Retinal pigment epithelial cell (primary cell): ENCODE measurements around the gene TBXAS1.

Experiments used
- DNase-seq: peaks from one replicate; pipeline ENCODE4 v3.0.0-alpha.2; 2010; ENCODE audit warnings: low read depth
- H3K4me3 ChIP-seq: 2 replicates; pipeline ENCODE4 v1.5.1; 2011; ENCODE audit warnings: mild to moderate bottlenecking, low read length, control low read depth, moderate library complexity
- CTCF ChIP-seq: conservative IDR thresholded peaks from 2 replicates; pipeline ENCODE4 v1.5.1; 2011; ENCODE audit warnings: low read depth, low read length, control low read depth, inconsistent platforms

Gene TBXAS1

GRCh38 chr7:139993592-139993991 is 164.5 kb downstream of the TBXAS1 start:
- TF ChIP-seq CTCF: no peak
- no peak for DNase-seq

GRCh38 chr7:139994356-139994755 is 165.3 kb downstream of the TBXAS1 start:
- no peak for TF ChIP-seq CTCF

More at GRCh38 chr7:139993592-139993991, 164.5 kb downstream of the TBXAS1 start:
- no peak overlapping the region for H3K4me3 ChIP-seq

GRCh38 chr7:139995017-139995915 is 166.2 kb downstream of the TBXAS1 start:
- peak; percentile 15 for DNase-seq

More at GRCh38 chr7:139994356-139994755, 165.3 kb downstream of the TBXAS1 start:
- H3K4me3 ChIP-seq: no peak overlapping the region
- DNase-seq: no peak

GRCh38 chr7:139998572-139998971 is 169.5 kb downstream of the TBXAS1 start:
- TF ChIP-seq CTCF: no peak
- DNase-seq: no peak
- H3K4me3 ChIP-seq: no peak overlapping the region

More at GRCh38 chr7:139995017-139995915, 166.2 kb downstream of the TBXAS1 start:
- peak; percentile 14 for TF ChIP-seq CTCF
- H3K4me3 ChIP-seq: no peak overlapping the region

GRCh38 chr7:139999516-139999915 is 170.5 kb downstream of the TBXAS1 start:
- TF ChIP-seq CTCF: no peak
- H3K4me3 ChIP-seq: no peak overlapping the region
- no peak for DNase-seq

- H3K4me3 ChIP-seq: no peak overlapping the region
- TF ChIP-seq CTCF: no peak
- no peak for DNase-seq
These were observed 171.7 kb downstream of the TBXAS1 start for GRCh38 chr7:140000666-140001268.
